ENCODE data around the gene CHIA. TPM values are rescaled to one million over a fixed set of nuclear protein-coding genes. Genes with fewer than 3 reads are reported as not detected.

Gene CHIA
- not detected for total RNA-seq

DNA sequence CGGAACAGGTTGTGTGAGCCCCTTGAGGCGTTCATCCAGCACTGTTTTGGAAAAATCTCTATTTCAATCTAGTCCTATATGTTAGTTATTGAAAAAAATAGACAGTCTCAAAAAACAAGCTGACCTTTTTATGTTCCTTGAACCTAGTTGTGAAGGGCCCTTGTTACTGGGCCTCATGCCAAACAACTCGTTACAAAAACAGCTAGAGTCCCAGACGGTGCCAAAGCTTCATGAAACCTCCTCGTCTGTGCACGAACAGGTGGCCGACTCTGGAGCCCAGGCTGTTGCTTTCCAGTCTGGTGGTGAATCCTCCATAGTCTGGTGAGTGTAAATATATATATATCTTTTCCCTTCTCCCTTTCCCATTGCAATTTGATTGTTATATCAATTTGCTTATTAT lies at the start of gene CHIA:
TSS of gene CHIA (plus strand) at position 222 of the 400 bp plus-strand sequence. CDS start 19,617 bp downstream, outside the sequence.
- H3K27me3 ChIP-seq: no peaks in the 10 kb centered on the region
- intact Hi-C loops (cut with DNase I): no loop called here
- TF ChIP-seq, protein P1, sequence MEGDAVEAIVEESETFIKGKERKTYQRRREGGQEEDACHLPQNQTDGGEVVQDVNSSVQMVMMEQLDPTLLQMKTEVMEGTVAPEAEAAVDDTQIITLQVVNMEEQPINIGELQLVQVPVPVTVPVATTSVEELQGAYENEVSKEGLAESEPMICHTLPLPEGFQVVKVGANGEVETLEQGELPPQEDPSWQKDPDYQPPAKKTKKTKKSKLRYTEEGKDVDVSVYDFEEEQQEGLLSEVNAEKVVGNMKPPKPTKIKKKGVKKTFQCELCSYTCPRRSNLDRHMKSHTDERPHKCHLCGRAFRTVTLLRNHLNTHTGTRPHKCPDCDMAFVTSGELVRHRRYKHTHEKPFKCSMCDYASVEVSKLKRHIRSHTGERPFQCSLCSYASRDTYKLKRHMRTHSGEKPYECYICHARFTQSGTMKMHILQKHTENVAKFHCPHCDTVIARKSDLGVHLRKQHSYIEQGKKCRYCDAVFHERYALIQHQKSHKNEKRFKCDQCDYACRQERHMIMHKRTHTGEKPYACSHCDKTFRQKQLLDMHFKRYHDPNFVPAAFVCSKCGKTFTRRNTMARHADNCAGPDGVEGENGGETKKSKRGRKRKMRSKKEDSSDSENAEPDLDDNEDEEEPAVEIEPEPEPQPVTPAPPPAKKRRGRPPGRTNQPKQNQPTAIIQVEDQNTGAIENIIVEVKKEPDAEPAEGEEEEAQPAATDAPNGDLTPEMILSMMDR (IDR thresholded peaks at IDR 0.05): no peak
- H3K36me3 ChIP-seq: no peaks in the 10 kb centered on the region
- H3K9me3 ChIP-seq: no peaks in the 10 kb centered on the region
- no peak within 1 kb of the TSS for H3K9ac ChIP-seq (ENCODE audit: low read depth in 2 of 2, low read length in 2 of 2)
- H3K4me3 ChIP-seq: no peak within 1 kb of the TSS
- no peaks in the 10 kb centered on the region for H3K4me1 ChIP-seq
- no peak within 1 kb of the TSS for H3K27ac ChIP-seq
- DNase-seq: no peak

DNA sequence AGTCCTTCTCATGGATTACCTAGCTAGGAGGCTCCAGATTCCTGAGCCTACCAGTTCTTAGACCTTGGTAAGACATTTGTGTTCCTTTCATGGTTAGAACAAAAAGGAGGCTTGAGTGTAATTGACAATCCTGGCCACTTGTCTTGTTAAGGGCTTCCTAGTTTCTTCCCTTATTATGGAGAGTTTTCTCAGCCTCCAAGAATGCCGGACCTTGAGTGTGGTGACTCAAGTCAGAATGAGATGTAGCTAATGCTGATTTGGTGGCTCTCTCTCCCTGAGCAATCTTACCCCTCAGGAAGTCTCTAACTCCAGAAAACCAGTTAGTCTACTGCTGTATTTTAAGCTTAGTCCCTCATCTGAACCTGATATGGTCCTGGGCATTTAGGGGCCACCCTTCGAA lies 48.9 kb upstream of the CHIA start:
- H3K27ac ChIP-seq: no peak overlapping the region
- no peaks in the 10 kb centered on the region for H3K4me1 ChIP-seq
- no peaks in the 10 kb centered on the region for H3K36me3 ChIP-seq
- no peaks in the 10 kb centered on the region for H3K27me3 ChIP-seq
- TF ChIP-seq, protein P1 (IDR thresholded peaks at IDR 0.05): no peak
- DNase-seq: no peak
- intact Hi-C loops (cut with DNase I): no loop called here
- no peak overlapping the region for H3K4me3 ChIP-seq
- no peaks in the 10 kb centered on the region for H3K9me3 ChIP-seq
- H3K9ac ChIP-seq (ENCODE audit: low read depth in 2 of 2, low read length in 2 of 2): no peak overlapping the region

DNA sequence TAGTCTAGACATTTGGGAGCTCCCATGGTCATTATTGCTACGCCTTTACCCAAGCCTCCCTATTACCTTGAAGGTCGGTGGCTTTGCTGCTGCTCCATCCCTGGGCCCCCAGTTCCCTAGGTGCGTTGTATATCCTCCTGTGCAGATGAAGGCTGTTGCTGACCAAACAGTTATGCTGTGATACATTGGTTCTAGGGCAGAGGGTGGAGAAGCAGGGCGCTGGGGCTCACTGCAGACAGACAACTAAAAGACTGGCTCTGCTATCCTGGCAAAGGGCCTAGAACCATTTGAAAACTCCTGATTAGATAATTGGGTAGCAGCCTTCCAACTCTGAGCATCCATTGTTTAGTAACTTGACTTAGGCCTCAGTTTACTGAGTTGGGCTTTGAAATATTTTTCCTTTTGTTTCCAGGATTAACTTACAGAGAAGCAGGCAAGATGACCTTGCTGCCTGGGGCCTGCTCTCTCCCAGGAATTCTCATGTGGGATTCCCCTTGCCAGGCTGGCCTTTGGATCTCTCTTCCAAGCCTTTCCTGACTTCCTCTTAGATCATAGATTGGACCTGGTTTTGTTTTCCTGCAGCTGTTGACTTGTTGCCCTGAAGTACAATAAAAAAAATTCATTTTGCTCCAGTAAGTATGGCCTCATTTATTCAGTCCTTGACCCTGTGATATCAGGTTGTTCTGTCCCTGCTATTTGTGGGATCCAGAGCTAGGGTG lies 47.7 kb upstream of the CHIA start:
- Histone ChIP-seq H3K4me3 (no peak overlapping the region), H3K27ac (no peak overlapping the region), H3K9ac (ENCODE audit: low read depth in 2 of 2, low read length in 2 of 2) (no peak overlapping the region), H3K36me3 (no peaks in the 10 kb centered on the region), H3K9me3 (no peaks in the 10 kb centered on the region), H3K4me1 (no peaks in the 10 kb centered on the region), H3K27me3 (no peaks in the 10 kb centered on the region)
- TF ChIP-seq, protein P1 (IDR thresholded peaks at IDR 0.05): no peak
- no peak for DNase-seq
- intact Hi-C loops (cut with DNase I): no loop called here

DNA sequence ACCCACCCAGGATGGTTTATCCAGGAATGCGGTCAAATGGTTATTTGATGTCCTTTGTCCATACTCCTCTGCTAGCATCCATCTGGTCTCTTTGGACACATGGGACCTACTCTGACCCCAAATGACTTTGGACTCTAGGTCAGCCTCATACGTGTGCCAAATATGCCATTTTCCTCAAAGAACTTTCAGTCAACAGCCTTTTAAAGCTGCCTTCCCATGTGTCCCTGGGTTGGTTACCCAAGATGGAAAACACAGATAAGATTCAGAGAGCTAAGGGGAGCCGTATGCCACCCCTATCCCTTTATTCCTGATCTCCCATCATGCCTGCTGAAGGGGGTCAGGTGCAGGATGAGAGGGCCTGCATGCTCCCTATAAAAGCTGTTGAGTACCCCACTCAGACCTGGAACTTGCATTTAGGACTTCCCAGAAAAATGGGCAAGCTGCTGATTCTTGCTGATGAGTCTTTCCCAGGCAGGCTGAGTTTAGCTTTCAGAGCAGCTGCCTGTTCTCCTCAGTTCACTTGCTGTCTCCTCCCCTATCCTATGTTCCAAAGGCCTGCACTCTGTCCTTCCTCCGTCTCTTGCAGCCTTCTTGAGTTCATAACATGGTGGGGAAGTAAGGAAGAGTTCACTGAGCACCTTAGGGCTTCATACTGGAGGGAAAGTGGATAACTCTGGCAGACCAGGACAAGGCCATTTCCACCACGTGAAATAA lies 43.4 kb upstream of the CHIA start:
- Histone ChIP-seq H3K9ac (ENCODE audit: low read depth in 2 of 2, low read length in 2 of 2) (no peak overlapping the region), H3K27me3 (no peaks in the 10 kb centered on the region), H3K9me3 (no peaks in the 10 kb centered on the region), H3K4me1 (no peaks in the 10 kb centered on the region), H3K27ac (no peak overlapping the region), H3K36me3 (no peaks in the 10 kb centered on the region), H3K4me3 (no peak overlapping the region)
- intact Hi-C loops (cut with DNase I): no loop called here
- DNase-seq: no peak
- TF ChIP-seq, protein P1 (IDR thresholded peaks at IDR 0.05): no peak

DNA sequence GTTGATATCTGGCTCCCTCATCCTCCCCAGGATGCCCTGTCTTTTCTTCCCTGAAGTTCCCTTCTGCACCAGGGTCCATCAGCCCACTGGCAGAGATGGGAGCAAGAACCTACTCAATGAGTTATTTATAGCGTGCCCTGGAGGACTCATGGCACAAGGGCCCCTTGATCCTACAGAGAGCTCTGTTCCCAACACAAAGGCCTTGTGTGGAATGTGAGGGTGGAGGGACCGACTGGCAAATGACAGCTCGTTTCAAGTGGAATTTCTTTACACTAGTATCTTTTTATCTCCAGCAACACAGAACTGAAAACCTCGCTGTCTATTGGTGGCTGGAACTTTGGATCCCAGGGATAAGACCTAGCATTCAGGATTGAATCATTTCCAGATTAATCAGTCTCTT lies 40.7 kb upstream of the CHIA start:
- intact Hi-C loops (cut with DNase I): no loop called here
- no peak for DNase-seq

More for the DNA sequence above, 40.7 kb upstream of the CHIA start:
- no peak overlapping the region for H3K4me3 ChIP-seq
- H3K4me1 ChIP-seq: no peaks in the 10 kb centered on the region
- H3K27ac ChIP-seq: no peak overlapping the region
- H3K9me3 ChIP-seq: no peaks in the 10 kb centered on the region
- TF ChIP-seq, protein P1 (IDR thresholded peaks at IDR 0.05): no peak
- no peak overlapping the region for H3K9ac ChIP-seq (ENCODE audit: low read depth in 2 of 2, low read length in 2 of 2)
- H3K36me3 ChIP-seq: no peaks in the 10 kb centered on the region
- no peaks in the 10 kb centered on the region for H3K27me3 ChIP-seq
